IPS-NIHi11 (cell line): ENCODE data around the gene DRC7.

Experiments used
- DNase-seq: peaks from one replicate; pipeline ENCODE4 v3.0.0; 2012; ENCODE audit warnings: mixed read lengths, low spot score

The DRC7 gene

DNA sequence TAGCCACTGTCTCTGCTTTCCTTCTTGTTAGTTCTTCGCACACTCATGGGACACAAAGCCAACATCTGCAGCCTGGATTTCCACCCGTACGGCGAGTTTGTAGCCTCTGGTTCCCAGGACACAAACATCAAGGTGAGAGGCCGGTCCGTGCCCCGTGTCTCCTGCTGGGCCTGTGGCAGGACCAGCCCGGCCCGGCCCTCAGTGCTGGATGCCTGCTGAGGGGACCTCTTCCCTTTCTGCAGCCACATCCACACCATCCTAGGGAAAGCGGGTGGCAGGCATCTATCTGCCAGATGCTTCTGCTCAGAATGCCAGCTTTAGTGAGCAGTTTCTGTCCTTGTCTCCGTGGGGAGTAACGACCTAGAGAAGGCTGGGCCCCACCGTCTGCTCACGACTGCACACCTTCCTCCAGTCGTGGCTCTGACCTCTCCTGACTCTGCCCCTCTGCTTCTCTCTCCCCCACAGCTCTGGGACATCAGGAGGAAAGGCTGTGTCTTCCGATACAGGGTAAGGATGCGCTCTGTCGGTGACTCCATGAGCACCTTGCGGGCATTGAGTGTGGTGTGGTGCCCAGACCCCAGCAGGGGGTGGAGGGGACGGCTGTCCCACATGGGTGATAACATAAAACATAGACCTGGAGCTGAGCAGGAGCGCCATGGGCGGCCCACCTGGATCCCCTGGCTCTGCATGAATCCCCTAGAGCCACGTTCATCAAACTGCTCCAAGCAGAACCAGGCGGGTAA, 56.4 kb downstream of the DRC7 start:
- no peak for DNase-seq

DNA sequence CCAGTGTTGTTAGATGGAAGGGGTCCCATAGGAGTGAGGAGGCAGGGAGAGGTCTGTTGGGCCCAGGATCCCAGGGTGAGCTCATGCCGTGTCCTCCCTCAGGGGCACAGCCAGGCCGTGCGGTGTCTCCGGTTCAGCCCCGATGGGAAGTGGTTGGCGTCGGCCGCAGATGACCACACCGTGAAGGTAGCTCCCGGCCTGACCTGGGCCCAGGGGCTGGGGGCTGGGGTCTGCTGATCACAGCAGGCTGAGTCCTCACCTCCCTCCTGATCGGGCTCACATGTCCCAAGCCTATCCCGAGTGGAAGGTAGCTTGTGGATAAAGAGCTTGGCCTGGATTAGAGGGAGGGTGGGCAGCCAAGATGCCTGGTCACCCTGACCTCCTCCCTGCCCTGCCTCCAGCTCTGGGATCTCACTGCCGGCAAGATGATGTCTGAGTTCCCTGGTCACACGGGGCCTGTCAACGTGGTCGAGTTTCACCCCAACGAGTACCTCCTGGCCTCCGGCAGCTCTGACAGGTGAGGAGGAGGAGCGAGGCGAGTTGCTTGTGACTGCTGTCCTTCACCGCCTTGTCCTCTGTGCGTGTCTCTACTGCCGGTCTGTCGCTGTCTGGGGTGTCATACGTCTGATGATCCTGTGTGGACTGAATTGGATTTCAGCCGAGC, 57.1 kb downstream of the DRC7 start:
- no peak for DNase-seq

DNA sequence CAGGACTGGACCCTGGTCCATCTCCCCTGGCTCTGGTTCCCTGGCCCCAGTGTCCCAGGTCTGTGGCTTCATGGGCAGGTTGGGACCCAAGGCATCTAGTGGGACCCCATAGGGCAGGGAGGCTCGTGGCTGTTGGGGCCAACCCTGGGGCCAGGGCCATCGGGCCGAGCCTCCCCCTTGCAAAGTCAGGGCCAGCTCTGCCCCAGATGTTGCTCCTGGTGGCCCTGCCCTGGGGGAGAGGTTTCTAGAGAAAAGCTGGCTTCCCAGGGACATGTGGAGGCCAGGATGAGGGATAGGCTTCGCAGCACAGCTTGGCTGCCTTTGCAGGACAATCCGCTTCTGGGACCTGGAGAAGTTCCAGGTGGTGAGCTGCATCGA, 57.6 kb downstream of the DRC7 start:
- DNase-seq: no peak

- DNase-seq: no peak
Observed at GRCh38 chr16:57752581-57753447, 58.2 kb downstream of the DRC7 start.

GRCh38 chr16:57753448-57754353, 59.1 kb downstream of the DRC7 start:
- DNase-seq: no peak

DNA sequence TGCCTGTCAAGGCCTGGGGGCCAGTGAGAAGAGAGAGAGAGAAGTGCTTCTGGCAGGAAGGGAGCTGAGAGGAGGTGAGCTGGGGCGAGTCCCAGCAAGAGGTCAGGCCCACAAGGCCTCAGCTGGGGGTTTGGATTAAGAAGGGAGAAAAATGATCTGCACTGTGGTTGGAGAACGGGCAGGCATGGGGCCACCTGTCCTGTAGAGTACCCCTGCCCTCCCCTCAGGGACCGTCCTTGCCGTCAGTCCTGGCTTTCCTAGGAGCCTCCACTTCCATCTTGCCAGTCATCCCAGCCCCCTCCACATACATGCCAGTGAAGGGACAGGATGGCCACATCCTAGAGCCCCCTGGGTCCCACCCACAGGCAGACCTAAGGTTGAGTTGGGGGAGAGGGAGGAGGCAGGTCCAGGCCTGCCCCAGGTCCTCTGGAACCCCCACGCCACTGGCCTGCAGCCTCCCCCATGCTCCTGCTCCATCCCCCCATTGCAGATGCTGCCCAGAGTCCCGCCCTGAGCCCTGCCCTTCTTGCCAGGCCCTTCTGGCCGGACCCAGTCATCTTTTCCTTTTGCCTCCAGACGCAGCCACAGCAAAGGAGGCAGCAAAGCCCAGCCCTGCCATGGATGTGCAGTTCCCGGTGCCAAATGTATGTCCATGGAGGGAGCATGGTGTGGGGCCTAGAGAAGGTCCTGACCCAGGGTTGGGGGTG, 59.9 kb downstream of the DRC7 start:
- no peak for DNase-seq

DNA sequence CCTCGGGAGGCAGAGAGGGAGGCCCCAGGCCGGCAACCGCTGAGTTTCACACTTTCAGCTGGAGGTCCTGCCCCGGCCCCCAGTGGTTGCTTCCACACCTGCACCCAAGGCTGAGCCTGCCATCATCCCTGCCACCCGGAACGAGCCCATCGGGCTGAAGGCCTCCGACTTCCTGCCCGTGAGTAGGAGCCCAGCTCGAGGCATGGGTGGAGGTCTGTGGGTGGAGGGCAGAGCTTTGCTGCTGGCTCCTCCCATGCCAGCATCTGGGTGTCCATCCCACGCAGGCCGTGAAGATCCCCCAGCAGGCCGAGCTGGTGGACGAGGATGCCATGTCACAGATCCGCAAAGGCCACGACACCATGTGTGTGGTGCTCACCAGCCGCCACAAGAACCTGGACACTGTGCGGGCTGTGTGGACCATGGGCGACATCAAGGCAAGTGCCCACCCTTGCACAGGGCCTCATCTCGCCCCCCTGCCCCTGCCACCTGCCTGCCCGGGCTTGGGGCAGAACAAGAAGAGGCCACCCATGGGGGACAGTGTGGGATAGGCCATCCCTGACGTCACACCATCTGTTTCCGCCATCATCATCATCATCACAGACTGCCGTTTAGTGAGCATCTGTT, 60.6 kb downstream of the DRC7 start:
- no peak for DNase-seq

- no peak for DNase-seq
Observed at GRCh38 chr16:57755726-57756423, 61.3 kb downstream of the DRC7 start.

DNA sequence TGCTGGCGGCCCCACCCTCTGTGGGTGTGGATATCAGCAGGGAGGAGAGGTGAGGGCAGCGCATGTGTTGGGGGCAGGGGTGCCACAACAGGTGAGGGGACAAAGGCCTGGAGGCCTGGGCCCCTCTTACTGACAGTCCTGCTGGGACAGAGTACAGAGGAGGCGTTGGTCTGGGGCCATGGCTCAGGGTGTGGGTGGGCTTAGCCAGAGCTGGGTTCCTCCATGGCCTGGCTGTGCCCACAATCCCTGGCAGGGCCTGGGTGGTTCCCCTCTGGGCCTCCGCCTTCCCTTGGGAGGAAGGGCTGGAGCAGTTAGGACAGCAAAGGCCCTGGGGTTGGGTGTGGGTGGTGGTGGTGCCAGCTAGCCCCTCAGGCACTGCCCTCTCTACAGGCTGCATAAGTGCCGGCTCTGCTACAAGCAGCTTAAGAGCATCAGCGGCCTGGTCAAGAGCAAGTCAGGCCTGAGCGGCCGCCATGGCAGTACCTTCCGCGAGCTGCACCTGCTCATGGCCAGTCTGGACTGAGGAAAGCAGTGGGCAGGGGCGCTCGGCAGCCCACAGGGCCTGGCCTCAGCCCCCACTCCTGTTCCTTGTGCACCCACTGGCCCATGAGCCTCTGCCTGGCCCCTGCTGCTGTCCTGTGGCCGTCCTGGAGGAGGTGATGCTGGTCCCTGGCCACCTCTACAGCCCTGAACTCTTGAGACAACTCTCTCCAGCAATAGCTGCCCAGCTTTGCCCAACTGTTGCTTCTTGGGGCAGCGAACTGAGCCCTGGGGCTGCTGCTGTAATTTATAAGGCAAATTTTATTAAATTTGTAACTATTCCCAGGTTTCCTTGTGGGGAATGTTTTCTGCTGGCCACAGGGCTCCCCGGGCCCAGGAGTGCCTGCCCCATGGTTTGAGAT, 62.1 kb downstream of the DRC7 start:
- DNase-seq: no peak

- peak; percentile 98 for DNase-seq
Observed at GRCh38 chr16:57757326-57757786, 62.8 kb downstream of the DRC7 start.

DNA sequence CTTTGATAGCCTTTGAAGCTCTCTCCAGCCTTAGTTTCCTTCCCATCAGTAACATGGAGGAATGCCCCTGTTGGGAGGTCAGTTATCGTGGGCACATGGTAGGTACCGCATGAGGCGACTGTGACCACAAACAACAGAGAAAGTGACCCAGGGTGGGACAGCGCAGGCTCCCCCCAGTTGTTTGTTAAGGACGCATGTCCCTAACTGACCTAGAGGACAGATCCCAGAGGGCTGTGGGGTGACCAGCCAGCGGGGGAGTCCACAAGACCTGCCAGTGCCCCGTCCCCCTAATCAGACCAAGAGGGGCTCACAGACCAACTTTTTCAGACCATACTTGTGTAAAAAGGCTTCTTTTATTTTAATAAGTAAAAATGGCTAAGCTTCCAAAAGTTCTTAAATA, 63.3 kb downstream of the DRC7 start:
- no peak for DNase-seq

GRCh38 chr16:57758331-57759117, 63.9 kb downstream of the DRC7 start:
- no peak for DNase-seq

- no peak for DNase-seq
Observed at GRCh38 chr16:57759131-57759530, 64.5 kb downstream of the DRC7 start.

DNA sequence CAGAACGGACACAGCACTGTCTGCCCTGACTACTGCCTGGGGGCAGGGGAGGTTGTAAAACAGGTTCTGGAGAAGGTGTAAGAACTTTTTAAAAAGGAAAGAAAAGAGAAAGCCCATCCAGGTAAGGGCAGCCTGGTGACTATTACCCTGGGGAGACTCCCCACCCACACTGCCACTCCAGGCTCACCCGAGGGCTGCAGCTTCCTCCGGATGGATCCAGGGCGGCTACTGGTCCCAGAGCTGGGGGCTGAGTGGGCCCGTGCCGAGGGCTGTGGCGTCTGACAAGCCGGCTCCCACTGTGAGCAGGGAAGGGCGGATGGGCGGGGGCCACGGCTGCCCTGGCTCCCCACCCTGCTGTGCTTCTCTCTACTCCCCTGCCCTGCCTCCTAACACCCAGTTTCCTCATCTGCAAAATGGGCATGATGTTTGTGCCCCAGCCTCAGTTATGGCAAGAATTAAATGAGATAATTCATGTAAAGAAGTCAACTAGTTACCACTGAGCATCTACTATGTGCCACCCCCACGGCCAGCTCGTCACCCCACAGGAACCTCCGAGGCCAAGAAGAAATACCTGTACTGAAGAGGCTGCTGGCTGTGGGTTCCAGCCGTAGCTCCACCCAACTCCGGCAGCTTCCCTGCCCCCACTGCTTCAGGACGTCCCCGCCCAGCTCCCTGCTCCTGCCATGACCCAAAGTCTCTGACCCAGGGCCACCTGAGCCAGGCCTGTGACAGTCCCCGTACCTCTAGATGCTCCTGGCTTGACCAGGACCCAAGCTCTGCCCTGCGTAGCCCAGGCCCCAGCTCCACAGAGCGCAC, 65.1 kb downstream of the DRC7 start:
- DNase-seq: no peak

DNA sequence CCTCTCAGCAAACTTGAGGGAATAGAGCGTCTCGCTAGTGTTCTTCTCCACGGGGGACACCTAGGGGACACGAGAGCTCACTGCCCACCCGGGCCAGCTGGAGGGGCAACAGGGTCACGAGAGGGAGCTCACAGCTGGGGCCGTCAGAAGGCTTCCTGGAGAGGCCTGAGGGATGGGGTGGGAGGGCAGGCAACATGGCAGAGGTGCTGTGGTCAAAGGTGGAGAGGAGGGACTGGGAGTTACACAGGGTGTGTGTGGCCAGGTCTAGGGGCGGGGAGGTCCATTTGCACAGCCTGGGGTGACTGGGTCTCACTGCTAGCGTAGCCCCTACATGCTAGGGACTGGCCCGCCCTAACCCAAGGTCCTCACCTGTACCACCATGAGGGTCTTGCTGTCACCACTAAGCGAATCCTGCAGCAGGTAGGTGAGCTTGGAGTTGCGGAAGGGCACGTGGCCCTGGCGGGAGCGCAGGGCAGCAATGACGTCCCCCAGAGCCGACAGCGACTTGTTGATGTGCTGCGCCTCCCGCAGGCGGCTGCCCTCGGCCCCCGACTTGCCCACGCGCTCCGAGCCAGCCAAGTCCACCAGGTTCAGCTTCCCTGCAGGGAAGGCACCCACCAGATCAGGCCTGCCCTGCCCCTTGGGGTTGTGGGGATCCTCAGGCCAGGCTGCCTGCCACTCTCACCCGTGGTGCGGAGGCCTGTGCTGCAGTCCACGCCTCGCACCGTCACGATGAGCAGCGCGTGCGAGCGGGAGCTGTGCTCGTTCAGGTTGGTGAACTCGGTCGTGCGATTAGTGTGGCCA, 66.0 kb downstream of the DRC7 start:
- no peak for DNase-seq

DNA sequence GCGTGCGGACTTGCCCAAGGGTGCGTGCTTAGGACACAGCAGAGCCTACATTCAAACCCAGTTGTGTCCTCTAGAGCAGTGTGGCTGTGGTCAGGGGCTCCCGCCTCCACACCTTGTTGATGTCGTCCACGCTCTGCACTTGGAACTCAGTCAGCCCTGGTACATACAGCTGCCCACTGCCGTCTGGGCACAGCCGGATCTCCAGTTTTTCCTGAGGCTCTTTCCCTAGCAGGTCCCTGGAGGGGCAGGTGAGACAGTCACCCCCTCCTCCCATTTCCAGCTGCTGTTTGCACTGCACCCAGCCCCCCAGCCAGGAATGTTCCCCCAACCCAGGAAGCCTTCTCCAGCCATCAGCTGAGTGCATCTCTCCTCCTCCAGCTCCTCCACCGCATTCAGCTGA, 66.7 kb downstream of the DRC7 start:
- no peak for DNase-seq
